Astrocyte of the spinal cord (primary cell): ENCODE results near the gene ATP2B1.

Experiments used
- DNase-seq: peaks from one replicate; pipeline ENCODE4 v3.0.0; 2011; ENCODE audit warnings: low read depth, low spot score
- H3K4me3 ChIP-seq: 2 replicates; pipeline ENCODE4 v1.5.1; 2011; ENCODE audit warnings: low read depth, mild to moderate bottlenecking, low read length, moderate library complexity
- in situ Hi-C: cut with HindIII; loops from 2 replicates; pipeline ENCODE4 v1.10.0; 2017; ENCODE audit warnings: low sequenced_read_pairs
- TF ChIP-seq, protein P1 (sequence below): IDR thresholded peaks from 2 replicates; pipeline ENCODE4 v1.5.1; 2012; ENCODE audit warnings: low read depth, mild to moderate bottlenecking, low read length, inconsistent platforms

ATP2B1 gene

DNA sequence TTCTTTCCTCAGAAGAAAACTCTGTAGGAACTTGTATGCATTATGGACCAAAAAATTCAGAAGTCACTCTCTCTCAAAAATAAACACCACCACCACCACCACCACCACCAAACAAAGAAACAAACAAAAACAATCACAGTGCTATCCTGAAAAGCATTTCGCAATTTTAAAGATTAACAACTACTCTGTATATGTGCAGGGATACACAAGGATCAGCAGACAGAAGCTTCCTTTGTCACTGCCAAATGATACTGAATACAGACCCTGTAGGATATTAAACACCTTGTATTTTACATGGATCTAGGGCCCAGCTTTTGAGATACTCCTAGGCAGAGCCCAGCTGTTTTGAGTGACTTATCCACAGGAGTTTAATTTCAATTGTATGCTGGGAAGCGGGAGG is 31.7 kb downstream of the ATP2B1 start:
- in situ Hi-C loops: no loop called here
- no peak overlapping the region for H3K4me3 ChIP-seq
- DNase-seq: no peak
- TF ChIP-seq, protein P1, sequence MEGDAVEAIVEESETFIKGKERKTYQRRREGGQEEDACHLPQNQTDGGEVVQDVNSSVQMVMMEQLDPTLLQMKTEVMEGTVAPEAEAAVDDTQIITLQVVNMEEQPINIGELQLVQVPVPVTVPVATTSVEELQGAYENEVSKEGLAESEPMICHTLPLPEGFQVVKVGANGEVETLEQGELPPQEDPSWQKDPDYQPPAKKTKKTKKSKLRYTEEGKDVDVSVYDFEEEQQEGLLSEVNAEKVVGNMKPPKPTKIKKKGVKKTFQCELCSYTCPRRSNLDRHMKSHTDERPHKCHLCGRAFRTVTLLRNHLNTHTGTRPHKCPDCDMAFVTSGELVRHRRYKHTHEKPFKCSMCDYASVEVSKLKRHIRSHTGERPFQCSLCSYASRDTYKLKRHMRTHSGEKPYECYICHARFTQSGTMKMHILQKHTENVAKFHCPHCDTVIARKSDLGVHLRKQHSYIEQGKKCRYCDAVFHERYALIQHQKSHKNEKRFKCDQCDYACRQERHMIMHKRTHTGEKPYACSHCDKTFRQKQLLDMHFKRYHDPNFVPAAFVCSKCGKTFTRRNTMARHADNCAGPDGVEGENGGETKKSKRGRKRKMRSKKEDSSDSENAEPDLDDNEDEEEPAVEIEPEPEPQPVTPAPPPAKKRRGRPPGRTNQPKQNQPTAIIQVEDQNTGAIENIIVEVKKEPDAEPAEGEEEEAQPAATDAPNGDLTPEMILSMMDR: no peak

DNA sequence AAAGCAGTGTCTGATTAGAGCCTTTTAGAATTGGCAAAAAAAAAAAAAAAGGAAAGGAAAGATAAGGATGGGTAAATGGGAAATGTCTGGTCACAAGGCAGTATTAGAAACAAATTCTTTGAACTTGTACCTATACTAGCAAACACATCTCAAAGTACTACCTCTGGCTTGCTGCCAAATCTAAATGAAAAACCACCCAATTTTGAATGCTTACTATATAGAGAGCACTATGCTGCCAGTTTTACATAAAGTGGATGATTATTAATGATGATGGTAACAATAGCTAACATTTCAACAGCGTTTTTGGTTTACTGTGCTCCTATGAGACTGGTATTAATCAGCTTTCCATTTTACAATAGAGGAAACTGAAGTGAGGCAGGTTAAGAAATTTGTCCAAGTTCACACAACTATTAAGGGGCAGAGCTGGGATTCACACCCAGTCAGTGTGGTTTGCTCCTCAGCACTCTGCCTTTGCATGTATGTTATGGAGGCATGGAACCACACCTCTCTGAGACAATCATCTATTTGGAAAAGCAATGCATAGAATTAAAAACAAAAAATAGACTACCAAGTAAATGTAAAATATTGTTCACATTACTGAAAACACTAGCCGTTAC is 34.2 kb downstream of the ATP2B1 start:
- DNase-seq: no peak
- TF ChIP-seq, protein P1: no peak
- H3K4me3 ChIP-seq: no peak overlapping the region

DNA sequence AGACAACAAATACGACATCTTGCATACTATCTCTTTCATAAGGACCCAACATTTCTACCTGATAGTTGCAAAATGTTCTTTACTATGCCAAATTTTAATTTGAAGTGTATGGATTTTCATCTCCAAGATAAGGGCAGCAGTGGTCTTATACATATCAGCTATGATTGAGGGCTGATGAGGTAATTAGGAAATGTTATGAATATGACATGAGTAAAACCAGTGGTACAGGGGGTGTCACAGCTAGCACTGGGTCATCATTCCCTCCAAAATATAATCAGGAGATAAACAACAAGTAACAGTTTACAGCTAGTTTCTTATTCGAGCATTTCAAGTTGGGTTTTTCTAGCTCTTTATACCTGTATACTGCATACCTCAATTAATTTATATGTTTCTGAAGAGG is 35.0 kb downstream of the ATP2B1 start:
- no peak overlapping the region for H3K4me3 ChIP-seq
- TF ChIP-seq, protein P1: no peak
- DNase-seq: no peak
- in situ Hi-C loops: no loop called here

More for the DNA sequence above, 34.2 kb downstream of the ATP2B1 start:
- in situ Hi-C loops: no loop called here

DNA sequence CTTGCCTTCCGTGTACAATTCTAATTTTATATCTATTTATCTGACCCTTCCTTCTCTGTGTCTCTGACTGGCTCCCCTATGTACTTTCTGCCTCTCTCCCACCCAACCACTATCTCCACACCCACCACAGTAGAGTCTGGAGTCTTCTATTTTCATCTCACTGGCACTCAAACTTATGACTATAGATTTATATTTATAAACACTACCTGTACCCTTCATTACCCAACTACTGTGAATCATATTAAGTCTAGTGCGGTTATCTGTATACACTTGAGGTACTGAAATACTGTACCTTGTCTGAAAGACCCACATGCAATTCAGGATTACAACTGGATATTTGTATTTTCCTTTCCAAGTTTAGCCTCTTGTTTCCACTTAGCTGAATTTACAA is 36.1 kb downstream of the ATP2B1 start:
- no peak for DNase-seq
- in situ Hi-C loops: no loop called here
- TF ChIP-seq, protein P1: no peak
- no peak overlapping the region for H3K4me3 ChIP-seq

DNA sequence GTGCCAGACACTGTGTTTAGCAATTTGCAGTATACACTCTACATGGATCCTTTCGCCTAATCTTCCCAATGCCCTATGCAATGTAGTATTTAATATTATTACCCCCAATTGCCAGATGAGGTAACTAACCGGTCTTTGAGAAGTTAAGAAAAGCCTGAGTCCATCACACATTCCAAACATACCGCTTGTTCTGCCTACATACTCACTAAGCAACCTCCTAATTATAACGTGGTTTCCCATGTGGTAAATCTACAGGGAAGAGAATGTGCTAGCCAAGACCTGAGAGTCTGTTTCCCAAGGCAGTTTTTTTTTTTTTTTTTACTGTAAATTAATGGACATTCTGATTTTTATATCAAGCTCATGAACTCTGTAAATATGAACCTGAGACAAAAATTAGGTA is 37.2 kb downstream of the ATP2B1 start:
- H3K4me3 ChIP-seq: no peak overlapping the region
- peak; percentile 80 for DNase-seq
- in situ Hi-C loops: no loop called here
- TF ChIP-seq, protein P1: no peak

DNA sequence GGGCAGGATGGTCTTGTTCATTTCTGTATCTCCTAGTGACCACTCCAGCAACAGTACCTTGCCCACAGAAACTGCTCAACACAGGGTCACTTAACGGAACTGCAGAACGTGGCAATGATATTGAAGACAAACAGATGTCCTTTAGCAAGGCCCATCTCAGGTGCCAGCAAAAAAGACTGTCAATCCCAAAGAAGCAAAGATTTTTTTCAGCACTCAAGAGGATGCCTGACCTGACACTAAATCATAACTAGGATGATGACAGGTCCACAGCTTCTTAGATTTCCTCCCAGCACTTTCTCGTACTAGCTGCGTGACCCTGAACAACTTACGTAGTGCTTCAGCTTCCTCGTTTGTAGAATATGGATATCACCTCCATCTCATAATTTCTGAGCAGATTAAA is 39.4 kb downstream of the ATP2B1 start:
- in situ Hi-C loops: no loop called here

More for the DNA sequence above, 39.4 kb downstream of the ATP2B1 start:
- DNase-seq: no peak
- TF ChIP-seq, protein P1: no peak
- no peak overlapping the region for H3K4me3 ChIP-seq
